Cardiac muscle cell (in vitro differentiated cells and primary cell): ENCODE results near the gene MKX. TPM values are rescaled to one million over a fixed set of nuclear protein-coding genes. Genes with fewer than 3 reads are reported as not detected.

Experiments
- DNase-seq, 2 donors: peaks; one replicate each; pipeline versions ENCODE4 v3.0.0 to v3.0.0-alpha.2; 2010 to 2017; ENCODE audit warnings: low read depth in 1 of 2, low spot score in 1 of 2
- H3K27ac ChIP-seq: fragments of 200-600 bp; sonication (generic); 2 replicates; pipeline ENCODE4 v1.5.1; 2016
- H3K27me3 ChIP-seq: fragments of 200-600 bp; sonication (generic); 2 replicates; pipeline ENCODE4 v1.6.0; 2016; ENCODE audit warnings: control low read depth
- H3K36me3 ChIP-seq: fragments of 200-600 bp; sonication (generic); 2 replicates; pipeline ENCODE4 v1.5.1; 2016; ENCODE audit warnings: control low read depth
- H3K4me1 ChIP-seq: fragments of 200-600 bp; sonication (generic); 2 replicates; pipeline ENCODE4 v1.8.1; 2017; ENCODE audit warnings: low read depth, mild to moderate bottlenecking, mixed run types
- H3K4me3 ChIP-seq: fragments of 200-600 bp; sonication (generic); 2 replicates; pipeline ENCODE4 v1.5.1; 2016; ENCODE audit warnings: mild to moderate bottlenecking
- H3K9me3 ChIP-seq: fragments of 200-600 bp; sonication (generic); 2 replicates; pipeline ENCODE4 v1.5.1; 2017; ENCODE audit warnings: low read depth, mild to moderate bottlenecking, control low read depth
- polyA plus RNA-seq: library from polyadenylated mRNA; unstranded; fragments of >200 nt; fragmentation: Nextera tagmentation; extraction: Ambion mirVana; gene quantifications from 2 replicates; pipeline ENCODE4 v1.2.1, GENCODE V29; 2016
- total RNA-seq: library from RNA; depleted of rRNA; stranded (reverse); fragments of >200 nt; gene quantifications from 2 replicates; pipeline ENCODE4 v1.2.3, GENCODE V29; 2016
- TF ChIP-seq, protein P1 (sequence below): IDR thresholded peaks from 2 replicates; pipeline ENCODE4 v1.5.1; 2012; ENCODE audit warnings: low read depth, mild to moderate bottlenecking, low read length

MKX gene
- total and polyA plus RNA-seq, 2 experiments from 2014 or later: 0.39 TPM; not detected in 1

DNA sequence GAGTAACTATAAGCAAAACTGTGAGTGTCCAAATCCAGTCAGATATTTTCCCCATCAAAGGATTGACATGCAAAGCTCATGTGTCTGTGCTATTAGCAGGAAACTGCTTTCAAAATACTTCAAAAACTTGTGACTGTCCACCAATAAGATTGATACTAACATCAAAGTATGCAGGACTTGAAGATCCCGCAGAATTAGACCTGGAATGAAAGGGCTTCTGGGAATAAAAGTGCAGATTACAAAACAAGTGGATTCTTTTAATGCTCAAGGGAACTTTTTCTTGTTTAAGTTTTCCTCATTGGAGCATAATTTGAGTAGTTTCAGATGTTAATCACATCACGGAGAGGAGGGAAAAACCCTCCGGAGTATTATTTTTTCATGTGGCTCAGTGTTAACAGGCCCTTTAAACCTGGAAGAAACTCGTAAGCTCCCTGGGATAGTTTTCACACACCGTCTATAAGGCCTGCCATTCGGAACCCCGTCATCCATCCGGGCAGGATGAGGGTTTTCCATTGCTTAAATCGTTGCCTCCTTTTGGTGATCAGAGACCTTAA lies 33.9 kb upstream of the MKX start:
- no peaks in the 10 kb centered on the region for H3K36me3 ChIP-seq
- no peaks in the 10 kb centered on the region for H3K27me3 ChIP-seq
- no peak overlapping the region for H3K4me3 ChIP-seq
- no peaks in the 10 kb centered on the region for H3K4me1 ChIP-seq
- no peak for DNase-seq
- TF ChIP-seq, protein P1, sequence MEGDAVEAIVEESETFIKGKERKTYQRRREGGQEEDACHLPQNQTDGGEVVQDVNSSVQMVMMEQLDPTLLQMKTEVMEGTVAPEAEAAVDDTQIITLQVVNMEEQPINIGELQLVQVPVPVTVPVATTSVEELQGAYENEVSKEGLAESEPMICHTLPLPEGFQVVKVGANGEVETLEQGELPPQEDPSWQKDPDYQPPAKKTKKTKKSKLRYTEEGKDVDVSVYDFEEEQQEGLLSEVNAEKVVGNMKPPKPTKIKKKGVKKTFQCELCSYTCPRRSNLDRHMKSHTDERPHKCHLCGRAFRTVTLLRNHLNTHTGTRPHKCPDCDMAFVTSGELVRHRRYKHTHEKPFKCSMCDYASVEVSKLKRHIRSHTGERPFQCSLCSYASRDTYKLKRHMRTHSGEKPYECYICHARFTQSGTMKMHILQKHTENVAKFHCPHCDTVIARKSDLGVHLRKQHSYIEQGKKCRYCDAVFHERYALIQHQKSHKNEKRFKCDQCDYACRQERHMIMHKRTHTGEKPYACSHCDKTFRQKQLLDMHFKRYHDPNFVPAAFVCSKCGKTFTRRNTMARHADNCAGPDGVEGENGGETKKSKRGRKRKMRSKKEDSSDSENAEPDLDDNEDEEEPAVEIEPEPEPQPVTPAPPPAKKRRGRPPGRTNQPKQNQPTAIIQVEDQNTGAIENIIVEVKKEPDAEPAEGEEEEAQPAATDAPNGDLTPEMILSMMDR: no peak
- H3K9me3 ChIP-seq: no peaks in the 10 kb centered on the region
- no peak overlapping the region for H3K27ac ChIP-seq

DNA sequence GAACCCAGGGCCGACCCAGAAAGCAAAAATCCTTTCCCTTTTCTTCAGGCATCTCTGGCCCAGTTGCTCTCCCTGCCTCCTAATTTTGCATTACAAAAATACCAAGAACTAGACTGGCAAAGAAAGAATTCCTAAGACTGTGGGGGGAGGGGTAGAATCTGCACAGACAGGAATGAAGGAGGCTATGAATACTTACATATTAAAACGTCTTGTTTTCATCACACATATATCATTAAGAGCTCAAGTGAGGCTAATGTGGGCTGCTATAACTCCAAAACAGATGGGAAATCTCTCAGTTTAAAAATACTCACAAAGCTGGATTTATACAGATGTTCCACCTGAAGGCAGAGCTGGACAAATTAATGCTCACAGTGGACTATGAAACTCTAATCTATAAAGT lies 29.2 kb upstream of the MKX start:
- TF ChIP-seq, protein P1: no peak
- Histone ChIP-seq H3K27me3 (no peaks in the 10 kb centered on the region), H3K9me3 (no peaks in the 10 kb centered on the region), H3K4me3 (no peak overlapping the region), H3K27ac (no peak overlapping the region), H3K36me3 (no peaks in the 10 kb centered on the region), H3K4me1 (no peaks in the 10 kb centered on the region)
- no peak for DNase-seq

DNA sequence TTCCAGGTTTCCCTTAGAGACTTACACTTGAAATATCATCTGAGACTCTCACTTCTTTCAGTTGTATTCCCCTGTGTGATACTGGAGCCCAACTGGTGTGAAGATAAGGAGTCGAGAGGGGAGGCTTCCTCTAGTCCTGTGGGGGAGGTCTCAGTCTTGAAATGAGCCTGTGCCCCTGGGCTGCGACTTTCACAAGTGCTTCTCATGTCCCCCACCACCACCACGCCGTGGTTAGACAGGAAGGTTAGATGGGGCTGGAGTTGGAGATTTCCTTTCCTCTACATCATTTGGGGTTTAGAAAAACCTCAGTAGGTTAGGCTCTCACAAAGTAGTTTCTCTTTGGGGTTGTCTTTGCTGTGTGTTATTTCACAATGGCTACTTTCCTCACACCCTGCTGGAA lies 25.6 kb upstream of the MKX start:
- no peaks in the 10 kb centered on the region for H3K27me3 ChIP-seq
- no peak overlapping the region for H3K27ac ChIP-seq
- no peaks in the 10 kb centered on the region for H3K36me3 ChIP-seq
- H3K4me3 ChIP-seq: no peak overlapping the region
- DNase-seq: no peak
- TF ChIP-seq, protein P1: no peak
- H3K9me3 ChIP-seq: no peaks in the 10 kb centered on the region
- no peaks in the 10 kb centered on the region for H3K4me1 ChIP-seq

DNA sequence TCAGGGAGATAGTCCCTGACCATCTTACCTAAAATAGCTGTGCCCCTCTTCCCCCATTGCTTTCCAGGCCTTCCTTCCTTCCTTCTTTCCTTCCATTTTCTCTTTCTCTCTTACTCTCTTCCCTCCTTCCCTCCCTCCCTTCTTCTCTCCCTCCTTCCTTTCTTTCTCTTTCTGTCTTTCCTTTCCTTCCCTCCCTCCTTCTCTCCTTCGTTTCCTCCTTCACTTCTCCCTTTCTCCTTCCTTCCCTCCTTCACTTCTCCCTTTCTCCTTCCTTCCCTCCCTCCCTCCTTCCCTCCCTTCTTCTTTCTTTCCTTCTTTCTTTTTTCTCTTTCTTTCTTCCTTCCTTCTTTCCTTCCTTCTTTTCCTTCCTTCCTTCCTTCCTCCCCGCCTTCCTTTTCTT lies 24.6 kb upstream of the MKX start:
- no peak for DNase-seq
- TF ChIP-seq, protein P1: no peak
- no peak overlapping the region for H3K4me3 ChIP-seq
- no peak overlapping the region for H3K27ac ChIP-seq
- H3K9me3 ChIP-seq: no peaks in the 10 kb centered on the region
- H3K4me1 ChIP-seq: no peaks in the 10 kb centered on the region
- no peaks in the 10 kb centered on the region for H3K27me3 ChIP-seq
- H3K36me3 ChIP-seq: no peaks in the 10 kb centered on the region

DNA sequence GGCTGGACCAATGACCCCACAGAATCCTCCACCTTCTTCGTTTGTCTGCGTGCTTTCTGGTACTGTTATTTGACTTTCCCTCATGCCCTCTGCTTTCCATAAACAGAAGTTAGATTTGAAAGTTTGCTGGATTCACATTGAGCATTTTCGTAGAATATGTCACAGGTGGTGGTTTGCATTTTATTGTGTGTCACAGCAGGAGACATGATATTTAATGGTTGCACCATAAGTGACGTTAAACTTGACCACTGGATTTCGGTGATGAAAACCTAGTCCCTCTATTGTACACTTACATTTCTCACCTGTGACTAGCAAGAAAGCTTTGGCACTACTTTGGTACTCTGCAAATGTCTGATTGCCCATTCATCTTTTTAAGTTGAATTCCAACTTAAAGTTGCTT lies 15.2 kb upstream of the MKX start:
- TF ChIP-seq, protein P1: no peak
- Histone ChIP-seq H3K27me3 (no peaks in the 10 kb centered on the region), H3K4me3 (no peak overlapping the region), H3K36me3 (no peaks in the 10 kb centered on the region), H3K27ac (no peak overlapping the region), H3K9me3 (no peaks in the 10 kb centered on the region), H3K4me1 (no peaks in the 10 kb centered on the region)
- no peak for DNase-seq
